Cerebellar nuclear complex (tissue), 1 donor: Measurements from ENCODE around the gene MINPP1.
"Not testable (repeated sequence)": the region's sequence is repeated elsewhere in the genome, so short reads cannot be mapped to it uniquely, and the experiment has no call there.

Experiments
- DNase-seq, 2 experiments: peaks; one replicate each; lab custom pipeline; 2025; lab: John Stamatoyannopoulos, UW

MINPP1 gene

DNA sequence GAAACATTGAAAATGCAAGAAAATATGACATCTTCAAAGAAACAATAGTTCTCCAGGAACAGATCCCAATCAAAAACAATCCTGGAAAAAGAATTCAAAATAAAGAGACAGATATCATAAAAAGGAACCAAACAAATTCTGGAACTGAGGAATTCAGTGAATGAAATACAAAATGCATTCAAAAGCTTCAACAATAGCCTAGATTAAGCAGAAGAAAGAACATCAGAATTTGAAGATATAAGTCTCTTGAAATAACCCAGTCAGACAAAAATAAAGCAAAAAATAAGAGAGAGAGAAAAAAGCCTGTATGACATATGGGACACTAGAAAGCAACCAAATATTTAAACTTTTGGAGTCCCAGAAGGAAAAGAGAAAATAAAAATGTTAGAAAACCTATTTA is 60.3 kb downstream of the MINPP1 start:
- no peak for DNase-seq

DNA sequence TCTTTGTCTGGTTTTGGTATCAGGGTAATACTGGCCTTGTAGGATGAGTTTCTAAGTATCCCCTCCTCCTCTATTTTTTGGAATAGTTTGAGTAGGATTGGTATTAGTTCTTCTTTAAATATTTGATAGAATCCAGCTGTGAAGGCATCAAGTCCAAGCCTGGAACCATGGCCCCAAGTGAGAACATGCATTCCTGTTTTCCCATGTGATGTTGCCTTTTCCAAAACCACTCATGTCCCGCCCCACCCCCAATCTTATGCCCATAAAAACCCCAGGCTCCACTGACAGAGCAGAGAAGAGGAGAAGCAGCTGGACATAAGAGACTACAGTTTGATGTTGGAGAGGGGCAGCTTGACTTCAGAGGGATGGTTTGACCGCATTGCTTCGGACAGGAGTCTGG is 71.2 kb downstream of the MINPP1 start:
- no peak for DNase-seq

DNA sequence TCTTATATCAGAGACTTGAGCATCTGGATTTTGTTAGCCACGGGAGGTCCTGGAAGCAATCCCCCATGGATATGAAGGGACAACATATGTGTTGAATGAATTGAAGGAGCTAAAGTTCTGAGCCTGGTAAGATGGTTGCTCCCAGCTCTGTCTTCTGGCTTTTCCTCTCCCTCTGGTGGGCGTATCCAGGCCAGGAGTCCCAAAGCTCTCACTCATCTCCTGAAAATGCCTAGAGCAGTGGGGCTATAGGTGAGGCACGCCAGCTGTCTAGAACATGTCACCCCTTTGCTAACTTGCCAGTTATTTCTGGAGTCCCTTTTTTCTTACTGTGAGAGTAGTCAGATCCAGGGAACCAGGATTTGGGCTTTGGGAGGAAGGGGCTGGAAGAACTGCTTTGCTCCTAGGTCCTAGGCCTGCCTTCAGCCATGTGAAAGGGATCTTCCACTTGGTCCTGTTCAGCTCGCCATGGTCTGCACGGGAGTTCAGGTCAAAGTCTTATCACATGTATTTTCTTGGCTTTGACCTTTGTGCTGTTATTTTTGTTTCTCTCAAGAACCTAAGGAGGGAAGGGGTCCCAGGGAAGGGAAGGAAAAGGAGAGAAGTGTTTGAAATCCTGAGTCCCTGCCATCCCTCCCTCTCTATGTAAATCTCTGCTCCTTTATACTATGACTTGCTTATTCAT is 73.6 kb downstream of the MINPP1 start:
- DNase-seq, result no peak

DNA sequence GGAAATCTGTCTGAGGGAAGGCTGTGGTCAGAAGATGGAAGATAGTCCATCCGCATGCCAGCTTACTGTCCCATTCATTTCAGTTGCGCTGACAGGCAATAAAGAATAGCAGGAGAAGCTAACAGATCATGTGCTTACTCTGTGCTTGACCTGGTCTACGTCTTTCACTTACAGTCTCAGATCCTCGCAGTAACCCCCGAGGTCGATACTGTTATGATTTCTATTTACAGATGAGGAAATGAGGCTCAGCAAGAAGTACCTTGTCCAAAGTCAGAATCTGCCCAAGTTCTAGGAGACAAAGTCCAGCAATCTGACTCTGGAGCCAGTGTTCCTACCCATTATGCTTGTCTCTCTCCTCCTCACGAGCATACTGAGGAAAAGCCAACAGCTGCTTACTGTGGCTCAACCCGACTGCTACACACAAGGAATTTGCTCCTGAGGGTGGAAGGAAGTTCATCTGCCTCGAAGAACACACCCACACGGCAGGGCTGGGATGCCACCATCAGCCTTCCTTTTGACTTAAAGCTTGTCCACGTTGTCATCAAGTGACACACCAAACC is 74.2 kb downstream of the MINPP1 start:
- no peak for DNase-seq

DNA sequence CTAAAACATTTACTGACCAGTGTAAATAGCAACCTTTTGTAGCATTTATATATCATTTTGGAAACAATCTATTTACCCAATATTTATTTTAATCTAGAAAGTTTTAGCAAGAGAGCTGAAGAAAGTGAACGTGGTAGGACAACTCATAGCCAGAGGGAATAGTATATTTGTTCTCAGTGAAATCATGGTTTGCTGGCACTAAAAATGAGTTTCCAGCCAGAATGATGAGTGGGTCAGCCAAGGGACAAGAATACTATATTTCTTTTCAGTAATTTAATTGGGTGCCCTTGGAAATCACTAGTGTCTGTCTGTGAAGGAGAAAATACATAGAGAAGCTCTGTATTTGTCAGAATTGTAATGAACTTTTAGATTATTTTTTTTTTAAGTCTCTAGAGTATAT is 74.9 kb downstream of the MINPP1 start:
- no peak for DNase-seq

DNA sequence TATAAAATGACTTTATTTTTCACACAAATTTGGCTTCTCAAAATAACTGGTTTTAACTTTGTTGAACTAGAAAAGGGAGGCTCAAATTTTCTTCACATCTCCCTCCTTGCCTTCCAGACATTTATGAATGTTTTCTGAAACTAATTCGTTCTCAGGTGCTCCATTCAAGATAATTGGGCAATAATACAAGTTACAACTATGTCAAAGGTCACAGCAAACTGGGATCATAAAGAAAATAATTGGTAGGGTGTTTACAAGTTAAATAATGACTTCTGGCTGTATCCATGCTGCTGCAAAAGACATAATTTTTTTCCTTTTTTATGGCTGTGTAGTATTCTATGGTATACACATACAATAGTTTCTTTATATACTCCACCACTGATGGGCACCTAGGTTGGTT is 75.3 kb downstream of the MINPP1 start:
- no peak for DNase-seq

DNA sequence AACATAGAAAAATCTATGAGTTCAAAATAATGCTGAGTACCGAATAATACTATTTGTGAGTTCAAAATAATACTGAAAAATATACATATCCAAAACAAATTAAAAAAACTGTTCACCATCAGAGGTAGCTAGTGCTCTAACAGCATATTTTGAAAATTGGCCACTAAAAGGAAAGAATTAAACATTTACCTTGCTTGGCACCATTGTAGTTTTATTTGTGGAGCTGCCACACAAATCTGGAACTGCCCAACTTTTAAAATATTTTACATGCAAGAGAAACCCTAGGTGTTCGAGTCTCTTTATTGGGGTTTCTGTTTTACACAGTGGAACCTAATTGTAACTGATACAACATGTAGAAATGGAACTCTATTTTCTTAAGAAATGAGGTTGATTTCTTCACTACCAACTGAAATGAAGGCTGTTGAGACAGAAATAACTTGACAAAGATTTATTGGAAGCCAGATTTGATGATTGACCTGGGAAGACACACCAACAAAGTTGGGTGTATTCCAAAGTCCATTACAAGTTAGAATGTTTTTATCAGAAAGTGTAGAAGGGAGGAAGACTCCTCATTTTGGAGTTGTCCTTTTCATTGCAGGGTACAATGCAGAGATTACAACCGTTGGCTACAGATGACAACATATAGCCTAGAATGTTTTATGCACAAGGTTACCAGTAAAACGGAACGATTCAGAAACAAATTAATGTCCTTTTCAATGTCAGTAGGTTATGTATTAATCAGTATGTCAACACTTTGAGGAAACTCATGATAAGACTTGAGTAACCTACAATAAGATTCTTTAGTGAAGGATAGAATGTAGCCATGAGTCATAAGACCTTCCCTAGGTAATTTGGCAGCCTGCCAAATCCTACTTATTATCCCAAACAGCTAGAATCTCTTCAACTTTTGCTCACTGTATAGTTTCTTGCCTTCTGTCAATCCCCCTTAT is 81.1 kb downstream of the MINPP1 start:
- no peak for DNase-seq

DNA sequence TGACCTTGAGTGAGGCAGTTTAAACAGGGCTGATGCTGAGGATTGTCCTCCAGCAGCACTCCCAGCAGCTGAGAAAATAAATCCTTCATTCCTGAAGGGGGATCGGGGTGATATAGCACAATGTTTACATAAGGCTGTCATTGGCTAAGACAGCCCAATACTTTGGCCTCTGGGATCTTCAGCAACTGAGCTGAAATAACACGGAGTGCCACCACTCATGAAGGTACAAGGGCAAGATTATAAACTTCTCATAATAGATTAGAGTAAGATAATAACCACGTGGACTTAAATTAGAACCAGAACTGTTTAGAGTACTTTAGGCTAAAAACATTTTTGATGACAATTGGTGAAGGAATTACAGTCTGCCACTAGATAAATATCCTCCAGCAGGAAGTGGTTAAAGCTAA is 85.0 kb downstream of the MINPP1 start:
- no peak for DNase-seq

DNA sequence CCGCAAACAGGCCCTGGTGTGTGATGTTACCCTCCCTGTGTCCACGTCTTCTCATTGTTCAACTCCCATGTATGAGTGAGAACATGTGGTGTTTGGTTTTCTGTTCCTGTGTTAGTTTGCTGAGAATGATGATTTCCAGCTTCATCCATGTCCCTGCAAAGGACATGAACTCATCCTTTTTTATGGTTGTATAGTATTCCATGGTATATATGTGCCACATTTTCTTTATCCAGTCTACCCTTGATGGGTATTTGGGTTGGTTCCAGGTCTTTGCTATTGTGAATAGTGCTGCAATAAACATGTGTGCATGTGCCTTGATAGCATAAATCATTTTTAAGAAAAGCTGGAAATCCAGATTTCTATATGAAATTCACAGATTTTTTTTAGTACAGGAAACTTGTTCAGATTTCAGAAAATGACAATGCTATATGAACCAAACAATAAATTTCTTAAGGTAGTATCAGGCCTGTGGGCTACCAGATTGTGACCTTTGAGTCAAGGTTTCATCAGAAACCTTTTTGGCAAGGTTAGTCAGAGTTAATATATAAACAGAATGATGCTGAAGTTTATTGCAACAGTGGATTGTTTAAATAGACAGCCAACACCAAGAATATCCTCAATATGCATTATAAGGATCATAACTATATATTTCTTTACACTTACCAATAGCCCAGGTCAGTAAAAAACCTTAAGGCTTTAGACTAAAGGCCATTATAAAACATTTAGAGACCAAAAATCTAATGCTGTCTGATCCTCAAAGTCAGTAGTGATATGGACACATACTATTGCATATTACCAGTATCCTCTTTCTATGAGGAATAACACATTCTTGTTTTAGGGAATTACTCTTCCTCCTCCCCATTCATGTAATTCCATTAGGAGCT is 86.3 kb downstream of the MINPP1 start:
- no peak for DNase-seq

DNA sequence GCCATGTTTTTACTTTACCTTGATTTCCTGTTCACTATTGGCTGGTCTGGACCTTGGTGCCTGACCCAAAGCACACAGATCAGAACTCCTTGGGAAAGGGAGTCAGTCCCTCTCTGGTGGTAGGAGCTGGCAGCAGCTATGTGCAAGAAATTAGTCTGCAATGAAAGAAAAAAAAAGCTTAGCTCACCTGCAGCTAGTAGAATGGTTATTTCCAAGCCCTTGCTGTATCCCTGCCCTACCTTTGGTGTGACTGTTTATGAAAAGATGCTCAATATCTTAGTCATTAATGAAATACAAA is 86.8 kb downstream of the MINPP1 start:
- no peak for DNase-seq

DNA sequence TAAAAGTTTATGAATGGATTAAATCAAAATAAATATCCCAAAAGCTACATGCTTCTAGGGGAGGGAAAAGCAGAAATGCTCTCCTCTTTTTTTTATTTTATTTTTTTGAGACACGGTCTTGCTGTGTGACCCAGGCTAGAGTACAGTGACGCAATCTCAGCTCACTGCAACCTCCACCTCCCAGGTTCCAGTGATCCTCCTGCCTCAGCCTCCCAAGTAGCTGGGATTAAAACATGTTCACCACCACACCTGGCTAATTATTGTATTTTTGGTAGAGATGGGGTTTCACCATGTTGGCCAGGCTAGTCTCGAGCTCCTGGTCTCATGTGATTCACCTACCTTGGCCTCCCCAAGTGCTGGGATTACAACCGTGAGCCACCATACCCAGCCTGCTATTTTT is 88.2 kb downstream of the MINPP1 start:
- DNase-seq, result not testable (repeated sequence)

DNA sequence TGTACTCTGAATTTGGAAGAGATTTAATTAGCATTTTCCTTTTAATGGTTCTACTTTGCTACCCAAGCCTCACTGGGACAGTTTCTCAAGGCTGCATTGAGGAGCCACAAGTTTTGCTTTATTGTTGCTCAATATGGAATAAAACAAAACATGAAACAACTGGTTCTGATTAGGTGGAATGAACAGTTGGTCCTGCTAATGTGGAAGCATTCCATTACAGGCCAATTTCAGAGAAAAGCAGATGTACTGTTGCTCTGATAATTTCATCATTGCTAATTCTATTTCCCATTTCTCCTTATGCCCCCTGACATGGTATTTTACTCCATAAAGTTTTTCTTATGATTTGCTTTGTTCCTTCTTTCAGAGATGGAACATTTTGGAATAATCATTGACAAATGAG is 89.0 kb downstream of the MINPP1 start:
- DNase-seq, result no peak

DNA sequence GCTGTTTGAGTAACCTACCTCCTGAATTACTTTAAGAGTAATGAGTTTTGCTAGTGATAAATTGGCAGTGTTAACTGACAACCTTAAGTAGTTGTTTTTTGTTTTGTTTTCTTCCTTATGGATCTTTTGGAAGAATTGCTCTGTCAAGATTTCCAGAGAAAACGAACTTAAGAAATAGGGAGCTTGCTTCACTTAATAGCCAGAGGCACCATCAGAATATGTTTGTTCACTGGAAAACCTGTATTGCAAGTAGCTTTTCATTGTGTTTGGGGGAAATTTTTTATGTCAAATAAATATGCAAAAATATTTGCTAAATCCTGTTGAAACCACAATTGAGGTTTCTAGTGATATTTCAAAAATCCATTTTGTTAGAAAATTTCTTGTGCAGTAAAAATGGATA is 89.5 kb downstream of the MINPP1 start:
- no peak for DNase-seq

DNA sequence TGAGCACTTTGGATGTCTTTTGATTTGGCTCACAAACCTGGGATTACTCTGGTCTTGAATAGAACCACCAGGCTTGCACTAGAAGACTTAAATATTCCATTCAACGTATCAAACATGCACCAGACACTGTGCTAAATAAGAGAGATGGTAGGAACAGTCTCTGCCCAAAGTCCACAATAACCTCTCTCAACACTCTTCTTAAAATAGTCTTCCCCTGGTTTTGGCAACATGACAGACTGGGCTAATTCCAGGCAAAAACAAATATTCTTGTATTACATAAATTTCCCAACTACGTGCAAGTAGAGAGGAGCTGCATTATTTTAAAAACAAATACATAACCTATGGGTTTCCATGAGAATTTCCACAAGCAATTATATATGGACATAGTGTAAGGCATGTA is 90.2 kb downstream of the MINPP1 start:
- no peak for DNase-seq

DNA sequence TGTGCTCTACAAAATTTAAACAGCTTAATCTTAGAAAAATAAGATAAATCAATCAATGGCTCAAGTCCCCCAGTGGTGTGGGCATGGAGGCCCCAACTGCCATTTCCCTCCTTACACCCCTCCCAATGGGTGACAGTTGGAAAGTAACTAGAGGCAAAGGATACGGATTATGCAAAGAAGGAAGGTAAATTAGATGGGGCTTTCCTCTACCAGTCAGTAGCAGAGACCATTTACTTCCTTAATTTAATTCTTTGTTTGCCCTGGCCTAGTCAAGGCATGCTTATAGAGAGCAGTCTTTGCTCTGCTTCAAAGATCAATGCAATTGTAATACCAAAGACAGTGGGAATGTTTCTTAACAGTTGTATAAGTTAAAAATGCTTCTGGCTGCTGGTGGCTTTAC is 91.7 kb downstream of the MINPP1 start:
- no peak for DNase-seq

DNA sequence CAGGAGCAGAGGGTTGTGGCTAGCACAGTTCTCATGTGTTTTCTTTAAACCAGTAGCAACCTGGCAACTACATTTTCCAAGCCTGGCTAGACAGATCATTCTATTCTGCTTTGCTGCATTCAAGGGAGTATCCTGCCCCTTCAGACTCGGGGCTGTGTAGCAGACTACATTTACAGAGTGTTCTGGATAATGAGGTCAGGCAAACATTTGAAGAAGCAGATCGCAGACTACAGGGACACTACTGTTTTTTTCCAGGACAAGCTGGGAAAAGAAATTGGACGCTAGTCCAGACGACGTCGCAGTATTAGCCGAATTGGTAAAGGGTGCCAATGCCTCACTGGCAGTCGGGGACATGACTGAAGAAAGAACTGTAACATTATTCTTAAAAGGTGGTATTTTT is 94.0 kb downstream of the MINPP1 start:
- no peak for DNase-seq

DNA sequence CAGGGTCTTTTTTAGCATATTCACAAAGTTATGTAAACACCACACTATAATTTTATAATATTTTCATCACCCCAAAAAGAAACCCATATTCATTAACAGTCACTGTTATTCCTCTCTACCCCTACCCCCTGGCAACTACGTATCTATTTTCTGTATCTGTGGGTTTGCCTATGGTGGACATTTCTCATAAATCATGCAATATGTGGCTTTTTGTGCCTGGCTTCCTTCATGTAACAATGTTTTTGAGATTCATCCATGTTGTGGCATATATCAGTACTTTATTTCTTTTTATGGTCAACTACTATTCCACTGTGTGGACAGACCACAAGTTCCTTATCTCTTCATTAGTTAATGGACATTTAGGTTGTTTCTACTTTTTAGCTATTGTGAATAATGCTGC is 95.9 kb downstream of the MINPP1 start:
- no peak for DNase-seq
